ENCODE results near the gene SLC12A4. TPM values are rescaled to one million over a fixed set of nuclear protein-coding genes. Genes with fewer than 3 reads are reported as not detected.

SLC12A4 gene
- total and polyA plus RNA-seq, 2 of the 13 experiments (the other 11 are each of a cell fraction or from before 2014, with no cell fraction given): 65.1 to 84.3 TPM

DNA sequence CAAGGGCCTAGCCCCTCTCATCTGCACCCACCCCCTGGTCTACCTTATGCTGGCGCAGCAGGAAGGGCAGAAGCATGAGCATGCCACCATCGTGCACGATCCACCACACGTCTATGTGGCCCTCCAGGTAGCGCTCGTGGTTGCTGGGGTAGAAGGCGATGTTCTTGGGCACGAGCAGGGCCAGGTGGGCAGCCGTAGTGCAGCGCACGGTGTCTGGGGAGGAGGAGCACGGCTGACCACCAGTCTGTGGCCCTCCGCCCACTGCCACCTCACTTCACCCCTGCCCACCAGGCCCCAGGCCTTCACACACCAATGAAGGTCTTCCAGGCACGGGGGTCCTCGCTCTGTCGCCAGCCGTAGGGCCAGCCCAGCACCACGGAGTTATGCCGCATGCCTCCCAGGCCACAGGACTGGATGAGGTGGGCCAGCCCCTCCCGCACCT lies 22.3 kb downstream of the SLC12A4 start (continued):
- TF ChIP-seq, protein P1, sequence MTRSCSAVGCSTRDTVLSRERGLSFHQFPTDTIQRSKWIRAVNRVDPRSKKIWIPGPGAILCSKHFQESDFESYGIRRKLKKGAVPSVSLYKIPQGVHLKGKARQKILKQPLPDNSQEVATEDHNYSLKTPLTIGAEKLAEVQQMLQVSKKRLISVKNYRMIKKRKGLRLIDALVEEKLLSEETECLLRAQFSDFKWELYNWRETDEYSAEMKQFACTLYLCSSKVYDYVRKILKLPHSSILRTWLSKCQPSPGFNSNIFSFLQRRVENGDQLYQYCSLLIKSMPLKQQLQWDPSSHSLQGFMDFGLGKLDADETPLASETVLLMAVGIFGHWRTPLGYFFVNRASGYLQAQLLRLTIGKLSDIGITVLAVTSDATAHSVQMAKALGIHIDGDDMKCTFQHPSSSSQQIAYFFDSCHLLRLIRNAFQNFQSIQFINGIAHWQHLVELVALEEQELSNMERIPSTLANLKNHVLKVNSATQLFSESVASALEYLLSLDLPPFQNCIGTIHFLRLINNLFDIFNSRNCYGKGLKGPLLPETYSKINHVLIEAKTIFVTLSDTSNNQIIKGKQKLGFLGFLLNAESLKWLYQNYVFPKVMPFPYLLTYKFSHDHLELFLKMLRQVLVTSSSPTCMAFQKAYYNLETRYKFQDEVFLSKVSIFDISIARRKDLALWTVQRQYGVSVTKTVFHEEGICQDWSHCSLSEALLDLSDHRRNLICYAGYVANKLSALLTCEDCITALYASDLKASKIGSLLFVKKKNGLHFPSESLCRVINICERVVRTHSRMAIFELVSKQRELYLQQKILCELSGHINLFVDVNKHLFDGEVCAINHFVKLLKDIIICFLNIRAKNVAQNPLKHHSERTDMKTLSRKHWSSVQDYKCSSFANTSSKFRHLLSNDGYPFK (CRISPR knock-in tag; IDR thresholded peaks at IDR 0.05; ENCODE audit: borderline replicate concordance): no peak
- TF ChIP-seq ZNF263 (CRISPR knock-in tag; IDR thresholded peaks at IDR 0.05) (no peak), NFE2 (CRISPR knock-in tag; IDR thresholded peaks at IDR 0.05) (no peak), CREM (IDR thresholded peaks at IDR 0.05) (no peak), CREM (CRISPR knock-in tag; IDR thresholded peaks at IDR 0.05) (no peak), ZKSCAN1 (IDR thresholded peaks at IDR 0.05; ENCODE audit: low read length) (no peak), CAMTA2 (CRISPR knock-in tag; IDR thresholded peaks at IDR 0.05; ENCODE audit: borderline replicate concordance) (no peak), DNMT1 (CRISPR knock-in tag; IDR thresholded peaks at IDR 0.05) (peak; percentile 72; the same call in 1 of the 2 replicates), NFE2L2 (IDR thresholded peaks at IDR 0.05; ENCODE audit: low read length) (no peak), ZFAT (CRISPR knock-in tag; conservative IDR thresholded peaks at IDR 0.05) (no peak), ATAD3A (CRISPR knock-in tag; IDR thresholded peaks at IDR 0.05) (no peak), RBAK (CRISPR knock-in tag; IDR thresholded peaks at IDR 0.05) (no peak), U2AF1 (optimal IDR thresholded peaks at IDR 0.05; ENCODE audit: low read depth, low read length) (no peak), RBFOX2 (IDR thresholded peaks at IDR 0.05; ENCODE audit: low read depth, low read length) (peak; percentile 60; the same call in 1 of the 2 replicates), ZZZ3 (CRISPR knock-in tag; IDR thresholded peaks at IDR 0.05; ENCODE audit: borderline replicate concordance) (no peak), PITX1 (CRISPR knock-in tag; IDR thresholded peaks at IDR 0.05) (no peak), GABPB1 (CRISPR knock-in tag; IDR thresholded peaks at IDR 0.05) (0 out of 2 replicates have a peak, but pooled peaks have one; percentile 18), FIP1L1 (IDR thresholded peaks at IDR 0.05; ENCODE audit: borderline replicate concordance, insufficient read depth, low read depth, low read length) (no peak), MYC (CRISPR knock-in tag; IDR thresholded peaks at IDR 0.05; ENCODE audit: borderline replicate concordance) (0 out of 2 replicates have a peak, but pooled peaks have one; percentile 30), HDAC1 (CRISPR knock-in tag; IDR thresholded peaks at IDR 0.05) (no peak)
- TF ChIP-seq, protein P2, sequence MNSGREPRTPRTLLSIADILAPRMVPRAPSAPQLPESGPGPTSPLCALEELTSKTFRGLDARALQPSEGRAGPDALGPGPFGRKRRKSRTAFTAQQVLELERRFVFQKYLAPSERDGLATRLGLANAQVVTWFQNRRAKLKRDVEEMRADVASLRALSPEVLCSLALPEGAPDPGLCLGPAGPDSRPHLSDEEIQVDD (CRISPR knock-in tag; IDR thresholded peaks at IDR 0.05; ENCODE audit: borderline replicate concordance): no peak
- TF ChIP-seq, protein P3, sequence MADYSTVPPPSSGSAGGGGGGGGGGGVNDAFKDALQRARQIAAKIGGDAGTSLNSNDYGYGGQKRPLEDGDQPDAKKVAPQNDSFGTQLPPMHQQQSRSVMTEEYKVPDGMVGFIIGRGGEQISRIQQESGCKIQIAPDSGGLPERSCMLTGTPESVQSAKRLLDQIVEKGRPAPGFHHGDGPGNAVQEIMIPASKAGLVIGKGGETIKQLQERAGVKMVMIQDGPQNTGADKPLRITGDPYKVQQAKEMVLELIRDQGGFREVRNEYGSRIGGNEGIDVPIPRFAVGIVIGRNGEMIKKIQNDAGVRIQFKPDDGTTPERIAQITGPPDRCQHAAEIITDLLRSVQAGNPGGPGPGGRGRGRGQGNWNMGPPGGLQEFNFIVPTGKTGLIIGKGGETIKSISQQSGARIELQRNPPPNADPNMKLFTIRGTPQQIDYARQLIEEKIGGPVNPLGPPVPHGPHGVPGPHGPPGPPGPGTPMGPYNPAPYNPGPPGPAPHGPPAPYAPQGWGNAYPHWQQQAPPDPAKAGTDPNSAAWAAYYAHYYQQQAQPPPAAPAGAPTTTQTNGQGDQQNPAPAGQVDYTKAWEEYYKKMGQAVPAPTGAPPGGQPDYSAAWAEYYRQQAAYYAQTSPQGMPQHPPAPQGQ (CRISPR knock-in tag; IDR thresholded peaks at IDR 0.05; ENCODE audit: borderline replicate concordance): no peak
- TF ChIP-seq, protein P4, sequence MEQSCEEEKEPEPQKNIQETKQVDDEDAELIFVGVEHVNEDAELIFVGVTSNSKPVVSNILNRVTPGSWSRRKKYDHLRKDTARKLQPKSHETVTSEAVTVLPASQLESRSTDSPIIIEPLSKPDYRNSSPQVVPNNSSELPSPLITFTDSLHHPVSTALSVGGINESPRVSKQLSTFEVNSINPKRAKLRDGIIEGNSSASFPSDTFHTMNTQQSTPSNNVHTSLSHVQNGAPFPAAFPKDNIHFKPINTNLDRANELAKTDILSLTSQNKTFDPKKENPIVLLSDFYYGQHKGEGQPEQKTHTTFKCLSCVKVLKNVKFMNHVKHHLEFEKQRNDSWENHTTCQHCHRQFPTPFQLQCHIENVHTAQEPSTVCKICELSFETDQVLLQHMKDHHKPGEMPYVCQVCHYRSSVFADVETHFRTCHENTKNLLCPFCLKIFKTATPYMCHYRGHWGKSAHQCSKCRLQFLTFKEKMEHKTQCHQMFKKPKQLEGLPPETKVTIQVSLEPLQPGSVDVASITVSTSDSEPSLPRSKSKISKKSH (CRISPR knock-in tag; IDR thresholded peaks at IDR 0.05; ENCODE audit: borderline replicate concordance): no peak
